GM18873 (cell line): Measurements from ENCODE around the gene PPP2R5A.
"Not testable (repeated sequence)": the region's sequence is repeated elsewhere in the genome, so short reads cannot be mapped to it uniquely, and the experiment has no call there.

ENCODE experiments used
- ATAC-seq: cut with Tn5 transposase; IDR thresholded peaks from one replicate; pipeline ENCODE4 v1.9.1; 2021; ENCODE audit warnings: mild to moderate bottlenecking, moderate library complexity, moderate number of reproducible peaks; ENCODE audit not compliant: unreplicated experiment, low FRiP score

Gene PPP2R5A

GRCh38 chr1:212267017-212267416, 18.2 kb upstream of the PPP2R5A start:
- ATAC-seq, result no peak

- ATAC-seq, result no peak
Measured at GRCh38 chr1:212267460-212267859, 17.8 kb upstream of the PPP2R5A start.

- no peak for ATAC-seq
Measured at GRCh38 chr1:212269306-212269705, 15.9 kb upstream of the PPP2R5A start.

- ATAC-seq, result no peak
Measured at GRCh38 chr1:212270564-212270963, 14.6 kb upstream of the PPP2R5A start.

- no peak for ATAC-seq
Measured at GRCh38 chr1:212271234-212271633, 14.0 kb upstream of the PPP2R5A start.

- ATAC-seq, result no peak
Measured at GRCh38 chr1:212271823-212272485, 13.3 kb upstream of the PPP2R5A start.

- no peak for ATAC-seq
Measured at GRCh38 chr1:212281590-212281989, 3.6 kb upstream of the PPP2R5A start.

- no peak for ATAC-seq
Measured at GRCh38 chr1:212283741-212284140, 1.5 kb upstream of the PPP2R5A start.

GRCh38 chr1:212284332-212284743, 872 bp upstream of the PPP2R5A start:
- ATAC-seq, result no peak

GRCh38 chr1:212285685-212286555, 710 bp downstream of the PPP2R5A start:
- peak; percentile 11 for ATAC-seq

- ATAC-seq, result no peak
Measured at GRCh38 chr1:212286556-212287131, 1.4 kb downstream of the PPP2R5A start.

GRCh38 chr1:212287261-212287895, 2.2 kb downstream of the PPP2R5A start:
- no peak for ATAC-seq

GRCh38 chr1:212287995-212288394, 2.8 kb downstream of the PPP2R5A start:
- not testable (repeated sequence) for ATAC-seq

- no peak for ATAC-seq
Measured at GRCh38 chr1:212288615-212289014, 3.4 kb downstream of the PPP2R5A start.

GRCh38 chr1:212289262-212290077, 4.3 kb downstream of the PPP2R5A start:
- no peak for ATAC-seq

GRCh38 chr1:212290608-212291007, 5.4 kb downstream of the PPP2R5A start:
- no peak for ATAC-seq

GRCh38 chr1:212291505-212292134, 6.4 kb downstream of the PPP2R5A start:
- peak; percentile 46 for ATAC-seq

- ATAC-seq, result no peak
Measured at GRCh38 chr1:212292250-212293105, 7.3 kb downstream of the PPP2R5A start.

- ATAC-seq, result no peak
Measured at GRCh38 chr1:212293579-212293978, 8.4 kb downstream of the PPP2R5A start.
